Measurements from ENCODE around the gene TMEM221. TPM values are rescaled to one million over a fixed set of nuclear protein-coding genes. Genes with fewer than 3 reads are reported as not detected.

TMEM221 gene
- total RNA-seq, 2 experiments from 2014 or later, result not detected

- DNase-seq (peak in 10 of 14 experiments; percentile 25 to 71 (median 46)), ATAC-seq (ENCODE audit: poor library complexity) (peak; percentile 66)
- peaks cover 18% of the 10 kb centered on the region for H3K36me3 ChIP-seq (ENCODE audit: insufficient read depth, low read length)
- Mint-ChIP-seq H3K4me3 (peak overlapping the region; percentile 95), H3K27me3 (no peaks in the 10 kb centered on the region), H3K9me3 (no peaks in the 10 kb centered on the region), H3K36me3 (ENCODE audit: low read depth) (peaks cover 5% of the 10 kb centered on the region), H3K27ac (peak overlapping the region; percentile 65), H3K4me1 (ENCODE audit: low read depth) (peaks cover 41% of the 10 kb centered on the region)
- H3K4me3 ChIP-seq (ENCODE audit: low read length), result peak overlapping the region; percentile 72
- no peaks in the 10 kb centered on the region for H3K9me3 ChIP-seq (ENCODE audit: control insufficient read depth in 1 of 2, insufficient read depth in 1 of 2, low read length in 2 of 2)
- no peak overlapping the region for H3K27ac ChIP-seq (ENCODE audit: low read depth in 1 of 2, low read length in 2 of 2)
- POLR2A ChIA-PET, result interaction anchor here (0.7 to 1.9 kb wide), 2 partner anchors 12 to 16 kb away, joined by 3 to 6 read pairs; partner anchors contain the start of gene MVB12A
- no peaks in the 10 kb centered on the region for H3K27me3 ChIP-seq (ENCODE audit: control insufficient read depth in 1 of 2, insufficient read depth in 2 of 2, low read length in 2 of 2)
- TF ChIP-seq CTCF (IDR thresholded peaks at IDR 0.05), result no peak
- peaks cover 49% of the 10 kb centered on the region for H3K4me1 ChIP-seq (ENCODE audit: insufficient read depth, low read length)
- CTCF ChIA-PET, result interaction anchor here (0.6 kb wide), 1 partner anchor 63 kb away, joined by 3 read pairs; no protein-coding TSS in a partner anchor
- intact Hi-C loops (cut with DNase I, micrococcal nuclease), result no loop called here
These were observed 45.2 kb downstream of the TMEM221 start for GRCh38 chr19:17402982-17403855.

DNA sequence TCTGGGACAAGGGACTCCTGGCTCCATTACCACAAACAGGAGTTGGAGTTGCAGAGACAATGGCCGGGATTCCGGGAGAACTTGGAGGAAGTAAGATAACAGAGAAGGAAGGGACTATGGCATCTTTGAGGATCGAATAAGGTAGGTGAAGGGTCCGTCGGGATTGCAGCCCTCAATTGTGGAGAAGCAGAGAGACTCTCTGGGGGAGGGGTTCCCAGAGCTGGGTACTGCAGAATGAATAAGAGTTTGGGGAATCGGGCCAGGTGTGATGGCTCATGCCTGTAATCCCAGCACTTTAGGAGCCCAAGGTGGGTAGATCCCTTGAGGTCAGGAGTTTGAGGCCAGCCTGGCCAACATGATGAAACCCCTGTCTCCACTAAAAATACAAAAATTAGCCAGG lies 46.8 kb downstream of the TMEM221 start:
- CTCF ChIA-PET, result no interaction called here
- Histone ChIP-seq H3K36me3 (ENCODE audit: insufficient read depth, low read length) (peaks cover 21% of the 10 kb centered on the region), H3K4me1 (ENCODE audit: insufficient read depth, low read length) (peaks cover 36% of the 10 kb centered on the region), H3K27me3 (ENCODE audit: control insufficient read depth in 1 of 2, insufficient read depth in 2 of 2, low read length in 2 of 2) (no peaks in the 10 kb centered on the region), H3K4me3 (ENCODE audit: low read length) (no peak overlapping the region), H3K9me3 (ENCODE audit: control insufficient read depth in 1 of 2, insufficient read depth in 1 of 2, low read length in 2 of 2) (no peaks in the 10 kb centered on the region), H3K27ac (ENCODE audit: low read depth in 1 of 2, low read length in 2 of 2) (no peak overlapping the region)
- Mint-ChIP-seq H3K36me3 (ENCODE audit: low read depth) (peaks cover 5% of the 10 kb centered on the region), H3K27ac (no peak overlapping the region), H3K4me3 (no peak overlapping the region), H3K27me3 (no peaks in the 10 kb centered on the region), H3K9me3 (no peaks in the 10 kb centered on the region), H3K4me1 (ENCODE audit: low read depth) (peaks cover 28% of the 10 kb centered on the region)
- no peak for ATAC-seq (ENCODE audit: poor library complexity)
- DNase-seq, result no peak
- POLR2A ChIA-PET, result no interaction called here
- intact Hi-C loops (cut with DNase I, micrococcal nuclease), result no loop called here
- TF ChIP-seq CTCF (IDR thresholded peaks at IDR 0.05), result no peak

DNA sequence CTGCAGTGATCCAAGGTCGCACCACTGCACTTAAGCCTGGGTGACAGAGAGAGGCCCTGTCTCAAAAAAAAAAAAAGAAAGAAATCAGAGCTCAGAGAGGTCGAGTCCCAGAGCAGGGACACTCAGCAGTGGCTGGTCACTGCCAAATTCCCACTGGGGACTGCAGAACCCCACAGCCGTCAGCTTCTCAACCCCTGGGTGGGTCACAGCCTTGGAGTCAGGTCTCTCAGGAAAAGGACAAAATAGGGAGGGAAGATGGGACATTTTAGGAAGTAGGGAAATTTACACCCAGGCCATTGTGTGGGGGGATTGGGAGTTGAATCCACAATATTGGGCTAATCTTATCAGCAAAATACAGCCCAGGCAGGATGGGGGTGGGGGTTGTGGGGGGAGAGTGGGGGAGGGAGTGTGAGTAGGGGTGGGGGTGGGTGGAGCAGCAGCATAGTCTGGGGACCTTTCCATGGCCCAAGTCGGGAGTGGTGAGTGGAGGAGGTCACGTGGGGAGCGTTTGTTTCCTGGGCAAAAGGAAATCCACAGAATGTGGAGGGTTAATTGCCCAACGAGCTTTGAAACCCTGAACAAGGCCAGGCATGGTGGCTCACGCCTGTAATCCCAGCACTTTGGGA lies 49.5 kb downstream of the TMEM221 start:
- Histone ChIP-seq H3K36me3 (ENCODE audit: insufficient read depth, low read length) (peaks cover 21% of the 10 kb centered on the region), H3K9me3 (ENCODE audit: control insufficient read depth in 1 of 2, insufficient read depth in 1 of 2, low read length in 2 of 2) (no peaks in the 10 kb centered on the region), H3K27ac (ENCODE audit: low read depth in 1 of 2, low read length in 2 of 2) (no peak overlapping the region), H3K4me1 (ENCODE audit: insufficient read depth, low read length) (peaks cover 22% of the 10 kb centered on the region), H3K4me3 (ENCODE audit: low read length) (no peak overlapping the region), H3K27me3 (ENCODE audit: control insufficient read depth in 1 of 2, insufficient read depth in 2 of 2, low read length in 2 of 2) (no peaks in the 10 kb centered on the region)
- POLR2A ChIA-PET, result interaction anchor here (1.7 kb wide), 1 partner anchor 21 kb away, joined by 4 read pairs; the partner anchor contains the start of gene MVB12A
- Mint-ChIP-seq H3K27me3 (no peaks in the 10 kb centered on the region), H3K4me3 (no peak overlapping the region), H3K27ac (no peak overlapping the region), H3K9me3 (no peaks in the 10 kb centered on the region), H3K4me1 (ENCODE audit: low read depth) (peaks cover 13% of the 10 kb centered on the region), H3K36me3 (ENCODE audit: low read depth) (peaks cover 5% of the 10 kb centered on the region)
- intact Hi-C loops (cut with DNase I, micrococcal nuclease), result no loop called here
- CTCF ChIA-PET, result no interaction called here
- TF ChIP-seq CTCF (IDR thresholded peaks at IDR 0.05), result no peak
- ATAC-seq (ENCODE audit: poor library complexity), result no peak
- DNase-seq, result no peak

All from CD4-positive, alpha-beta T cell (primary cell).